Measurements from ENCODE around the gene MIPOL1.

DNA sequence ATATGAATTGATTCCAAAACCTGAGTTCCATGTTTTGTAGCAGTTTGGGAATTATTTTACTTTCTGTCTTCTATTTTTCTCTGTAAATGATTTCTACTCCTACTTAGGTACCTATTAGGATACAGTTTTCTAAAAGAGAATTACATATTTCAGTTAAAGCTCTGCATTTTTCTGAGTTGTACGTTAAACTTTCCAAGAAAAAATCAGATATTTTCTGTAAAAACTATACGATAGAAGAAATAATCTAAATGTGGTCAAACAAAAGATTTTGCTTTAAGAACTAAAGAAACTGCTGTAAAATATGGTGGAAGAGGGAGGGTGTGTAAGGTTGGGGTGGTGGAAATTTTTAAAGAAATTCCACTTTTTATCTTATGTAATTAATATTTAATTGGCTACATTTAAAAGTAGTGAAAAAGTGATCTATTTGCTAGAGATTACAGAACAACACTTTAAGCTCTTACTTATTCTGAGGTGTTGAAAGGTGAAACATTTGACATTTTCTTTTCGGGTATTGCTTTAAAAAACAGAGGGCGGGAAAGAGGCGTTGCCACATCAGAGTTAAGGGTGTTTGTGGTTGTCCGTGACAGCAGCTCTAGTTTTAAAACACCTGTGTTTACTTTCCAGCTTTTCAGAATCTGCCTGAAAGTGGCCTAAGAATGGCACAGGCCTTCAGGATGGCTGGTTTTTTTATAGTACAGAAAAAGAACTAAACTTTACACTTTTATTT, 187.3 kb downstream of the MIPOL1 start:
- TF ChIP-seq, protein P1, sequence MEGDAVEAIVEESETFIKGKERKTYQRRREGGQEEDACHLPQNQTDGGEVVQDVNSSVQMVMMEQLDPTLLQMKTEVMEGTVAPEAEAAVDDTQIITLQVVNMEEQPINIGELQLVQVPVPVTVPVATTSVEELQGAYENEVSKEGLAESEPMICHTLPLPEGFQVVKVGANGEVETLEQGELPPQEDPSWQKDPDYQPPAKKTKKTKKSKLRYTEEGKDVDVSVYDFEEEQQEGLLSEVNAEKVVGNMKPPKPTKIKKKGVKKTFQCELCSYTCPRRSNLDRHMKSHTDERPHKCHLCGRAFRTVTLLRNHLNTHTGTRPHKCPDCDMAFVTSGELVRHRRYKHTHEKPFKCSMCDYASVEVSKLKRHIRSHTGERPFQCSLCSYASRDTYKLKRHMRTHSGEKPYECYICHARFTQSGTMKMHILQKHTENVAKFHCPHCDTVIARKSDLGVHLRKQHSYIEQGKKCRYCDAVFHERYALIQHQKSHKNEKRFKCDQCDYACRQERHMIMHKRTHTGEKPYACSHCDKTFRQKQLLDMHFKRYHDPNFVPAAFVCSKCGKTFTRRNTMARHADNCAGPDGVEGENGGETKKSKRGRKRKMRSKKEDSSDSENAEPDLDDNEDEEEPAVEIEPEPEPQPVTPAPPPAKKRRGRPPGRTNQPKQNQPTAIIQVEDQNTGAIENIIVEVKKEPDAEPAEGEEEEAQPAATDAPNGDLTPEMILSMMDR (IDR thresholded peaks at IDR 0.05): no peak
- TF ChIP-seq POLR2A (IDR thresholded peaks at IDR 0.05): no peak

Data from ovary (tissue), 3 donors.